ENCODE results near the gene SPRR2E.
"Not testable (repeated sequence)": the region's sequence is repeated elsewhere in the genome, so short reads cannot be mapped to it uniquely, and the experiment has no call there.

SPRR2E gene

DNA sequence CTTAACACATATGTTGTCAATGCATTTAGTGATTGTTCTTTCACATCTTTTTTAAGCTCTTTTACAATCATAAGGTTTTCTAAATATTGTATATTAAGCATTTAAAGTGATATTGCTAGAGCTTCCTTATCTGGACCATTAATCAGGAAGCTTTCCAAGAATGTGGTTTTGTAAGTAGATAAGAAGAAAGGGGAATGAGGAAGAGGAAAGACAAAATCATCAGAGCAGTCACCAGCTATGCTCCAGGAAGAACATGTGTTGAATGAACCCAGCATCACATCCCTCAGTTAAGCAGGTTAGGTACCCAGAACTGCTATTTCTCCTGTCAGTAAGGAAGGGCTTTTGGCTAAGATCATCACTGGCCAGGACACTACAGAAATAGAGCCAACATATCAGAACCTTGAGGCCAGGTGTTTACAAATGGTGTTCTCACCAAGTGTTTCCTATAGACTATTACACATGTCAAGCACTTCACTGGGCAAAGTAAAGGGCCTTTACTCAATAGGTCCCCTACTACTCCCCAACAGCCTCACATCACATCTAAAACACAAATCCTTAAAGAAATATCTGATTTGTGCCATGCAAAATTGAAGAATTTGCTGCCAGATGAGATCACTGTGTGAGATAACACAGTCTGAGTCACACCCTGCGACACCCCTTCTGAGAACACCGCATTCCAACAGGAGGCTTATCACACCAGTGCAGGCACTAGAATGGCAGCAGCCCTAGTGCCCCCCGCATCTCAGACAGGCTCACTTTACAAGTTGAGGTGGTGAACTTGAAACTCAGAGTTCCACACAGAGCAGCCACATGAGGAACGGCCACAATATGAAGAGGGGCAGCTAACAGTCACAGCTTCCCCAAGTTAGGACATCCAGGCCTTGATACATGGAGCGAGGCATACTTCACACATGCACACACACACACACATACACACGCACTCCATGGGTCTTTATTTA, 35.2 kb downstream of the SPRR2E start:
- DNase-seq: no peak

- DNase-seq: no peak
Observed at GRCh38 chr1:153058154-153058553, 36.2 kb downstream of the SPRR2E start.

- DNase-seq: no peak
Observed at GRCh38 chr1:153057375-153057774, 37.0 kb downstream of the SPRR2E start, which contains the start of gene SPRR2A. TSS of gene SPRR2A (minus strand) at chr1:153057512. CDS start at chr1:153056735, 777 bp downstream.

GRCh38 chr1:153056111-153056510, 38.2 kb downstream of the SPRR2E start:
- not testable (repeated sequence) for DNase-seq

DNA sequence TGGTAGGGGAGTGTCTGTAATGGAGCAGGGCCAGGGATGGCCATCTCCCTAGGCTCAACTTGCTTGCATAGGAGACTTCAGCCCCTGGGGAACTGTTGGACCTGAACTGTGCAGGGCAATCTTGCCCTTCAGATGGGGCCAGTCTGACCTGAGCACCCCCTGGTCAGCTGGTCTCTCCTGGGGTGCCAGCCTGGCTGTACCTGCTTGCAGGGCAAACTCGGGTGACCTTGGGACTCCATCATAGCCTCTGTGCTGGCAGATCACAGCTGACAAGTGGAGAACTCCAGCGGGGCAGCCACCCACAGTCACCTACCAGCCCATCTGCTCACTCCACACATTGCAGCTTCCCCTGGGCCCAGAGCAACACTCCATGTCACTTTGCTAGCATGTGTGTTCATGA, 45.1 kb downstream of the SPRR2E start:
- no peak for DNase-seq

Data from activated CD8-positive, alpha-beta memory T cell treated with anti-CD3 and anti-CD28 coated beads, Interleukin-2, amount 50 U/mL, for 4 hours (primary cell).